ENCODE results near the gene SORCS2.

SORCS2 gene

GRCh38 chr4:7240306-7240705 lies 48.0 kb downstream of the SORCS2 start:
- H3K36me3 ChIP-seq (ENCODE audit: insufficient read depth, low read length), result no peaks in the 10 kb centered on the region
- no peaks in the 10 kb centered on the region for H3K4me1 ChIP-seq (ENCODE audit: insufficient read depth, low read length)
- H3K9ac ChIP-seq (ENCODE audit: low read depth, low read length), result no peak overlapping the region
- no peaks in the 10 kb centered on the region; the same call in 1 of the 2 replicates for H3K9me3 ChIP-seq (ENCODE audit: control insufficient read depth, insufficient read depth, low read length)

DNA sequence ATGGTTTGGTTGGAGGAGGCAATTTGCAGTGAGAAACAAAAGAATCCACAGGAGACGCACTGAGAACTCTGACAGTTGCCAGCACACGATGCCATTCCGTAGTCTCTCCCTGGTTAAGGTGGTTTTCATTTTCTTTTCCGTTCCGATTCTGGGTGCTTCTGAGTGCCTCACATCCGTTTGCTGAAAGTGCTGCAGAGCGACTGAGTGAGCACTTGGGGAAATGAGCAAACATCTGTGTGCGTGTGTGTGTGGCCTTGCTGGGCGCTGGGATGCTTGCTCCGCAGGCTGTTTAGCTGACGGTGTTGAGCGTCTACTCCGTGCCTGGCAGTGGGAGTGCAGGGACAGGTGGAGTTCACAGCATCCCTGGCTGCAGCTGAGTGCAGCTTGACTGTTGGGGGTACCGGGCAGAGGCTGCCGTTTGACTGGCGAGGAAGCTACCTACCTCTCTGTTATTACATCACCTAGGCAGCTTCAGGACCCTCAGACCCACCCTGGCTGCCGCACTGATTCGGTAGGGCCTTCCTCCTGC lies 49.3 kb downstream of the SORCS2 start:
- H3K4me1 ChIP-seq (ENCODE audit: insufficient read depth, low read length), result no peaks in the 10 kb centered on the region
- no peaks in the 10 kb centered on the region; the same call in 1 of the 2 replicates for H3K9me3 ChIP-seq (ENCODE audit: control insufficient read depth, insufficient read depth, low read length)
- H3K9ac ChIP-seq (ENCODE audit: low read depth, low read length), result no peak overlapping the region
- no peaks in the 10 kb centered on the region for H3K36me3 ChIP-seq (ENCODE audit: insufficient read depth, low read length)

DNA sequence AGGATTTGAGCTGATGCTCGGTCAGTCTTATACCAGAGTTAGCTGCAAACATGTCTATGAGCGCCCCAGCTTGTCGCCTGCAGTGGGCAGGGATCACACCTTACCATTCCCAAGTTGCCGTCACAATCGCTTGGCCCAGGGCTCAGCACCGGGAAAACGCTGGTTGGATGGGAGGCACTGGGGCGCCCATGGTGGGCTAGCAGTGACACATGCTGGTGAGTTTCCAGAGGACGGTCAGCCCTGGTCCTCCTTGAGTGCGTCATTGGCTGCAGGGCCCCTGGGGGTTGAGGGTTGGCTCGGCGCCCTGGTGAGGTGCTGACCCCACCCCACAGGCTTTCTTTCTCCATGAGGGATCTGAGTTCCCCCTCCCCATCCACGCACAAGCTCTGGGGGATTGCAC lies 50.4 kb downstream of the SORCS2 start:
- Histone ChIP-seq H3K9ac (ENCODE audit: low read depth, low read length) (no peak overlapping the region), H3K36me3 (ENCODE audit: insufficient read depth, low read length) (no peaks in the 10 kb centered on the region), H3K4me1 (ENCODE audit: insufficient read depth, low read length) (no peaks in the 10 kb centered on the region), H3K9me3 (ENCODE audit: control insufficient read depth, insufficient read depth, low read length) (no peaks in the 10 kb centered on the region)

GRCh38 chr4:7243609-7244330 lies 51.4 kb downstream of the SORCS2 start:
- Histone ChIP-seq H3K9me3 (ENCODE audit: control insufficient read depth, insufficient read depth, low read length) (peaks cover 2% of the 10 kb centered on the region; the same call in 1 of the 2 replicates), H3K4me1 (ENCODE audit: insufficient read depth, low read length) (no peaks in the 10 kb centered on the region), H3K36me3 (ENCODE audit: insufficient read depth, low read length) (no peaks in the 10 kb centered on the region; the same call in 1 of the 2 replicates), H3K9ac (ENCODE audit: low read depth, low read length) (no peak overlapping the region)

- Histone ChIP-seq H3K9me3 (ENCODE audit: control insufficient read depth, insufficient read depth, low read length) (peaks cover 7% of the 10 kb centered on the region; the same call in 1 of the 2 replicates), H3K9ac (ENCODE audit: low read depth, low read length) (no peak overlapping the region), H3K4me1 (ENCODE audit: insufficient read depth, low read length) (no peaks in the 10 kb centered on the region), H3K36me3 (ENCODE audit: insufficient read depth, low read length) (no peaks in the 10 kb centered on the region; the same call in none of the 2 replicates)
Measured at GRCh38 chr4:7244331-7244665, 52.0 kb downstream of the SORCS2 start.

DNA sequence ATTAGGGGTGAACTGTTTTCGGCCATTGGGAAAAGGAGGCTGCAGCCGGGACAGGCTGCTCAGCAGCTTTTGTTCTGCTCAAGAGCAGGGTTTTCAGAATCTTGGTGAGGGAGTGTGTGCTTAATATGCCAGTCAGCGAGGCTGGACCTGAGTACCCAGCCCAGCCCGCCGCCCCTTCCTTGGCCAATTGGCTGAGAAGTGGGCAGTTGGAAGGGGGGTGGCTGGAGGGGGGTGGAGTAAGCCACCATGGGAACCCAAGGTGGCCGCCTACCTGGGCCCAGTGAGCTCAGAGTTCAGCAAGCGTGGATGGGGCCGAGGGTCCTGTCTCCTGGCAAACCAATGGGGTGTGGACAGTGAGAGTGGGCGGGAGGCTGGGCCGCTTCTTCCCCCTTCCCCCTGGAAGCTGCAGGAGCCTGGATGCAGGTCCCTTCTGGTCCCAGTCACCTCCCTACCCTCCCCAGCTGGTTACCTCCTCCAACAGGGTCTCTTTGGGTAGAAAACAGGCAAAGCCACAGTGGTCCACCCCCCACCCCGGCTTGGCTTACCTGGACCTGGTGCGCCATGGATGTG lies 52.5 kb downstream of the SORCS2 start:
- no peak overlapping the region for H3K9ac ChIP-seq (ENCODE audit: low read depth, low read length)
- H3K9me3 ChIP-seq (ENCODE audit: control insufficient read depth, insufficient read depth, low read length), result peaks cover 7% of the 10 kb centered on the region; the same call in 1 of the 2 replicates
- H3K4me1 ChIP-seq (ENCODE audit: insufficient read depth, low read length), result no peaks in the 10 kb centered on the region
- no peaks in the 10 kb centered on the region; the same call in none of the 2 replicates for H3K36me3 ChIP-seq (ENCODE audit: insufficient read depth, low read length)

- Histone ChIP-seq H3K9me3 (ENCODE audit: control insufficient read depth, insufficient read depth, low read length) (peaks cover 7% of the 10 kb centered on the region; the same call in 1 of the 2 replicates), H3K4me1 (ENCODE audit: insufficient read depth, low read length) (no peaks in the 10 kb centered on the region), H3K36me3 (ENCODE audit: insufficient read depth, low read length) (no peaks in the 10 kb centered on the region; the same call in none of the 2 replicates), H3K9ac (ENCODE audit: low read depth, low read length) (no peak overlapping the region)
Measured at GRCh38 chr4:7247521-7247920, 55.2 kb downstream of the SORCS2 start.

GRCh38 chr4:7247946-7248345 lies 55.6 kb downstream of the SORCS2 start:
- H3K9ac ChIP-seq (ENCODE audit: low read depth, low read length), result no peak overlapping the region
- peaks cover 7% of the 10 kb centered on the region; the same call in 1 of the 2 replicates for H3K9me3 ChIP-seq (ENCODE audit: control insufficient read depth, insufficient read depth, low read length)
- H3K36me3 ChIP-seq (ENCODE audit: insufficient read depth, low read length), result no peaks in the 10 kb centered on the region; the same call in none of the 2 replicates

DNA sequence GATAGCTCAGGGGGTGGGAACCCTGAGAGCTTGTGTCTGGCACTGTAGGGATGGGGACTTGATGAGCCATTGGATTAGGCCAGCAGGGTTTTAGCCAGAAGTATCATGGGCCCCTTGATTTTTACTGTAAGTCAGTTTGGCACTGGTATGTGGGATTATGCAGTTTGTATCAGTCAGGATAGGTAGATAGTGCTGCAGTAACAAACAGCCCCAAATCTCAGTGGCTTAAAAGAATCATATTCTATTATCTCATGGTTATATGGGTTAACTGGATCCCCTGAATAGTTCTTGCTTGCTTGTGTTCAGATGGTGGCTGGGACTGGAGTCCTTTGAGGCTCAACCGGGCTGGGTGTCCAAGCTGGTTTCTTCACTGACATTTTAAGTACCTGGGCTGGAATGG lies 56.5 kb downstream of the SORCS2 start:
- Histone ChIP-seq H3K36me3 (ENCODE audit: insufficient read depth, low read length) (no peaks in the 10 kb centered on the region; the same call in none of the 2 replicates), H3K9me3 (ENCODE audit: control insufficient read depth, insufficient read depth, low read length) (peaks cover 7% of the 10 kb centered on the region; the same call in 1 of the 2 replicates)

More at GRCh38 chr4:7247946-7248345, 55.6 kb downstream of the SORCS2 start:
- H3K4me1 ChIP-seq (ENCODE audit: insufficient read depth, low read length), result no peaks in the 10 kb centered on the region

DNA sequence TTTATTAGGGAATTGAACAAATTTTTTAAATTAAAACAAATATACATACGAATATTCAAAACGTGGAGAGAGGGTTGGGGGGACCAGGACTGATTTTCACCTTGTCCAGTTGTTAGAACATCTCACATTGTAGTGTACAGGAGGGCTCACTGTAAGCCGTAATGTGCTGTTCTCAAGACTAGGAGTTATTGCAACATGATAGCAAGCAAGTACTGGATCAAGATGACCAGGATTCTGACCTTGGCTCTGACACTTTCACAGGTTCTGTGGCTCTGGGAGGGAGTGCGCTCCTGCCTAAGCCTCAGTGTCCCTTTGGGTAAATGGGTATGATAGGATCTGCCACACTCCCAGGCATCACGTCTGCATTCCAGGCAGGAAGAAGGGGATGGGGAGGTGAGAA lies 59.0 kb downstream of the SORCS2 start:
- Histone ChIP-seq H3K9me3 (ENCODE audit: control insufficient read depth, insufficient read depth, low read length) (peaks cover 7% of the 10 kb centered on the region; the same call in 1 of the 2 replicates), H3K4me1 (ENCODE audit: insufficient read depth, low read length) (no peaks in the 10 kb centered on the region), H3K9ac (ENCODE audit: low read depth, low read length) (no peak overlapping the region), H3K36me3 (ENCODE audit: insufficient read depth, low read length) (no peaks in the 10 kb centered on the region; the same call in none of the 2 replicates)

More for the DNA sequence above, 56.5 kb downstream of the SORCS2 start:
- Histone ChIP-seq H3K9ac (ENCODE audit: low read depth, low read length) (no peak overlapping the region), H3K4me1 (ENCODE audit: insufficient read depth, low read length) (no peaks in the 10 kb centered on the region)

- H3K9ac ChIP-seq (ENCODE audit: low read depth, low read length), result no peak overlapping the region
- no peaks in the 10 kb centered on the region for H3K4me1 ChIP-seq (ENCODE audit: insufficient read depth, low read length)
Measured at GRCh38 chr4:7252051-7252450, 59.7 kb downstream of the SORCS2 start.

GRCh38 chr4:7252510-7253340 lies 60.4 kb downstream of the SORCS2 start:
- peaks cover 7% of the 10 kb centered on the region; the same call in 1 of the 2 replicates for H3K9me3 ChIP-seq (ENCODE audit: control insufficient read depth, insufficient read depth, low read length)
- H3K4me1 ChIP-seq (ENCODE audit: insufficient read depth, low read length), result no peaks in the 10 kb centered on the region
- H3K36me3 ChIP-seq (ENCODE audit: insufficient read depth, low read length), result no peaks in the 10 kb centered on the region; the same call in none of the 2 replicates
- no peak overlapping the region for H3K9ac ChIP-seq (ENCODE audit: low read depth, low read length)

More at GRCh38 chr4:7252051-7252450, 59.7 kb downstream of the SORCS2 start:
- Histone ChIP-seq H3K9me3 (ENCODE audit: control insufficient read depth, insufficient read depth, low read length) (peaks cover 7% of the 10 kb centered on the region; the same call in 1 of the 2 replicates), H3K36me3 (ENCODE audit: insufficient read depth, low read length) (no peaks in the 10 kb centered on the region; the same call in none of the 2 replicates)

GRCh38 chr4:7253341-7253700 lies 61.0 kb downstream of the SORCS2 start:
- no peak overlapping the region for H3K9ac ChIP-seq (ENCODE audit: low read depth, low read length)
- no peaks in the 10 kb centered on the region for H3K4me1 ChIP-seq (ENCODE audit: insufficient read depth, low read length)

GRCh38 chr4:7253837-7254236 lies 61.5 kb downstream of the SORCS2 start:
- Histone ChIP-seq H3K9me3 (ENCODE audit: control insufficient read depth, insufficient read depth, low read length) (peaks cover 5% of the 10 kb centered on the region; the same call in 1 of the 2 replicates), H3K36me3 (ENCODE audit: insufficient read depth, low read length) (no peaks in the 10 kb centered on the region; the same call in 1 of the 2 replicates), H3K4me1 (ENCODE audit: insufficient read depth, low read length) (no peaks in the 10 kb centered on the region), H3K9ac (ENCODE audit: low read depth, low read length) (no peak overlapping the region)

More at GRCh38 chr4:7253341-7253700, 61.0 kb downstream of the SORCS2 start:
- H3K36me3 ChIP-seq (ENCODE audit: insufficient read depth, low read length), result no peaks in the 10 kb centered on the region; the same call in none of the 2 replicates
- H3K9me3 ChIP-seq (ENCODE audit: control insufficient read depth, insufficient read depth, low read length), result peaks cover 7% of the 10 kb centered on the region; the same call in 1 of the 2 replicates
